Epithelial cell of esophagus (primary cell): ENCODE data around the gene B4GALNT1.
"Not testable (repeated sequence)": the region's sequence is repeated elsewhere in the genome, so short reads cannot be mapped to it uniquely, and the experiment has no call there.

Experiments used
- DNase-seq: peaks from one replicate; pipeline ENCODE4 v3.0.0; 2010; ENCODE audit warnings: low read depth
- H3K4me3 ChIP-seq: 2 replicates; pipeline ENCODE4 v1.5.1; 2011; ENCODE audit warnings: mild to moderate bottlenecking, low read length, control low read depth
- CTCF ChIP-seq: IDR thresholded peaks from 2 replicates; pipeline ENCODE4 v1.5.1; 2011; ENCODE audit warnings: low read depth, mild to moderate bottlenecking, low read length, control low read depth, inconsistent platforms; ENCODE audit not compliant: insufficient read depth; ENCODE audit errors: missing control alignments

B4GALNT1 gene

GRCh38 chr12:57591782-57592325, 41.1 kb downstream of the B4GALNT1 start:
- DNase-seq: no peak
- TF ChIP-seq CTCF: no peak
- peak overlapping the region; percentile 97 for H3K4me3 ChIP-seq

DNA sequence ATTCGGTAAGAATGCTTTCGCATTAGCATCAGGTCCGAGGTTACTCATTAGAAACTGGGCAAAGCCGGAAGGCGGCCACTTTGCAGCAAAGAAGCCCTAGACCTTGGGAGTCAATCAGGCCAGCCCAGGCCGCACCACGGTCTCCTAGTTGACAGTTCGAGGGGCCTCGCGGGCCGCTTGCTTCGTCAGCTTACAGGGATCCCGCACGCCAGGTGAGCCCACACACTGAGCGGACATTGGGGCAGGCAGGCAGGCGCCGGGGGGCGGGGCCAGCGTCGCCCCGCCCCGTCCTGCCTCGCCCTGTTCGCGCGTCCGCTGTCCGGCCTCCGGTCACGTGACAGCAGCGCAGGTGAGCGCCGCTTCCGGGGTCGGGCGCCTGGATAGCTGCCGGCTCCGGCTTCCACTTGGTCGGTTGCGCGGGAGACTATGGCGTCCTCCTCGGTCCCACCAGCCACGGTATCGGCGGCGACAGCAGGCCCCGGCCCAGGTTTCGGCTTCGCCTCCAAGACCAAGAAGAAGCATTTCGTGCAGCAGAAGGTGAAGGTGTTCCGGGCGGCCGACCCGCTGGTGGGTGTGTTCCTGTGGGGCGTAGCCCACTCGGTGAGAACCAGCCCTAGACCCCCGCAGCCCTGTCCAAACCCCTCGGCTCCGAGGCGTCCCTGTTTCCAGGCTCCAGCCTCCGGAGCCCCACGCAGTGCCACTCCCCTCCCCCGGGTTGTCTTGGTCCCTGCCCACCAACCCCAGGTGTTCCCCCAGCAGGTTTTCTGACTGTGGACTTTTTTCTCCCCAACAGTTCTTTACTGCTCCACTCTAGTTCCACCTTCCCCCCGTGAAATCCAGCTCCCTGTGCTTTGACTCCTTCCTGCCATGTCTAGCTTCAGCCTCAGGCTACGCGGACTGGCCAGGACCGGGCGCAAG, 41.9 kb downstream of the B4GALNT1 start, which contains the start of gene PIP4K2C:
Gene PIP4K2C, plus strand, starts transcription at position 329 of the 918 bp plus-strand sequence. Its CDS starts 98 bp downstream, at position 427.
- DNase-seq: peak; percentile 89
- no peak for TF ChIP-seq CTCF
- H3K4me3 ChIP-seq: peak within 1 kb of the TSS; percentile 97

GRCh38 chr12:57590479-57590863, 42.5 kb downstream of the B4GALNT1 start:
- DNase-seq: no peak
- no peak for TF ChIP-seq CTCF
- H3K4me3 ChIP-seq: peak overlapping the region; percentile 97

DNA sequence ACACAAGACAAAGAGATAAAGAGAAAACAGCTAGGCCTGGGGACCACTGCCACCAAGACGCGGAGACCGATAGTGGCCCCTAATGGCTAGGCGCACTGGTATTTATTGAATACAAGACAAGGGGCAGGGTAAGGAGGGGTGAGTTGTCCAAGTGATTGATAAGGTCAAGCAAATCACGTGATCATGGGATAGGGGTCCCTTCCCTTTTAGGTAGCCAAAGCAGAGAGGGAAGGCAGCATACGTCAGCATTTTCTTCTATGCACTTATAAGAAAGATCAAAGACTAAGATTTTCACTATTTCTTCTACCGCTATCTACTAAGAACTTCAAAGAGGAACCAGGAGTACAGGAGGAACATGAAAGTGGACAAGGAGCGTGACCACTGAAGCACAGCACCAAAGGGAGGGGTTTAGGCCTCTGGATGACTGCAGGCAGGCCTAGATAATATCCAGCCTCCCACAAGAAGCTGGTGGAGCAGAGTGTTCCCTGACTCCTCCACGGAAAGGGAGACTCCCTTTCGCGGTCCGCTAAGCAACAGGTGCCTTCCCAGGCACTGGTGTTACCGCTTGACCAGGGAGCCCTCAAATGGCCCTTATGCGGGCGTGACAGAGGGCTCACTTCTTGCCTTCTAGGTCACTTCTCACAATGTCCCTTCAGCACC, 43.9 kb downstream of the B4GALNT1 start:
- H3K4me3 ChIP-seq, DNase-seq: not testable (repeated sequence)

GRCh38 chr12:57586832-57587429, 46.1 kb downstream of the B4GALNT1 start:
- no peak for DNase-seq
- TF ChIP-seq CTCF: no peak
- H3K4me3 ChIP-seq: no peak overlapping the region

DNA sequence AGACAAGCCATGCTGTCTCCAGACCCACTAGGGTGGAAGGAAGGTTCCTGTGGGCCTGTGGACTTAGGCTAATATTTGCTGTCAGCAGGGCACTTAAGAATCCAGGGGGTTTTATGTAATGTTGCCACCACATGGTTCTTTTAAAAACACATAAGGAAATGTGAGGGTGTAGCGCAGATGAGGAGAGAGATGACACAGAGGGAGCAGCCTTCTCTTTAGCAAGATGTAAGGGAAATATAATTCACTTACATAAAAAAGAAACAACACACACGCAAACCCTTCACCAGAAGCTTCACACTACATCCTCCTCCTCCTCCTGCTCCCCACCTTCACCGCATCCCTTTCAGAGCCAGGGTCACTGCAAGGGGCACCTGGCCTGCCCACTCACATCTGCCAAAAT, 46.9 kb downstream of the B4GALNT1 start:
- no peak overlapping the region for H3K4me3 ChIP-seq
- no peak for DNase-seq
- TF ChIP-seq CTCF: no peak

DNA sequence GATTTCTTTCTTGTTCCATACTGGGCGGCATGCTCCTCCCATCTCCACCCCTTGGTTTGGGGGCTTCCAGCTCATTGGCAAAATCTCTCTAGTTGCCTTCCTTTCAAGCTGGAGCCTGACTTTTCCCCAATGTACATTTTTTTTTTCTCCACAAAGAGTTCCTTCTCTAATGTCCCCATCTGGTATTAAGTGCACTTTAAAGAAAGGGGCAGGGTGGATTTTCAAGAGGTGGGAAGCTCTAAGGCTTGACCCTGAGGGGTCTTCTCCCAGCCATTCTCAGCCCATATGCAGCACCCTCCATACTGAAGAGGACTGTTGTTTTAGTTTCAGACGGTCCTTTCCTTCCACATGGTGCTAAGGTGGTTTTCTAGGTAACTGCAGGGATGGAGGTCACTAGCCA, 47.8 kb downstream of the B4GALNT1 start:
- no peak for DNase-seq
- no peak for TF ChIP-seq CTCF
- H3K4me3 ChIP-seq: no peak overlapping the region
